CD4-positive, alpha-beta T cell treated with Interleukin-12 subunit alpha and Interleukin-12 subunit beta, for 1 hour (primary cell): Measurements from ENCODE around the gene ZBTB26.
A peak's percentile ranks its signal among the peaks of the same experiment; 100 is the strongest.
"Not testable (repeated sequence)": the region's sequence is repeated elsewhere in the genome, so short reads cannot be mapped to it uniquely, and the experiment has no call there.

Experiments
- DNase-seq: peaks from one replicate; pipeline ENCODE4 v3.0.0-alpha.2; 2020

The ZBTB26 gene

DNA sequence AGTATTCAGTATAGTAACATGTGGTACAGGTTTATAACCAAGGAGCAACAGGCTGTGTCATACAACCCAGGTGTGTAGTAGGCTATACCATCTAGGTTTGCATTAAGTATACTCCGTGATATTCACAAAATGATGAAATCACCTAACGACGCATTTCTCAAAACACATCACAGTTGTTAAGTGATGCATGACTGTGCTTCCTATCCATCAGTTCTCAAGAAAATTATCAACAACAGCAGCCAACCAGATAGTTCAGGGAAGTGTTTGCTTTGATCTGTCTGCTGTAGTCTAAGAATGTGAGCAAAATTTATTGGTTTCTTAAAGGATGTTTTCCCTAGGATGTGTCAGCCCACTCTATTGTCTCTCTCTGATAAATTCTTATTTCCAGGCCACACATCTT lies 7.4 kb downstream of the ZBTB26 start:
- no peak for DNase-seq

GRCh38 chr9:122922713-122923112 lies 8.6 kb downstream of the ZBTB26 start:
- DNase-seq: no peak

- DNase-seq: no peak
These were observed 13.0 kb downstream of the ZBTB26 start for GRCh38 chr9:122918310-122918709.

DNA sequence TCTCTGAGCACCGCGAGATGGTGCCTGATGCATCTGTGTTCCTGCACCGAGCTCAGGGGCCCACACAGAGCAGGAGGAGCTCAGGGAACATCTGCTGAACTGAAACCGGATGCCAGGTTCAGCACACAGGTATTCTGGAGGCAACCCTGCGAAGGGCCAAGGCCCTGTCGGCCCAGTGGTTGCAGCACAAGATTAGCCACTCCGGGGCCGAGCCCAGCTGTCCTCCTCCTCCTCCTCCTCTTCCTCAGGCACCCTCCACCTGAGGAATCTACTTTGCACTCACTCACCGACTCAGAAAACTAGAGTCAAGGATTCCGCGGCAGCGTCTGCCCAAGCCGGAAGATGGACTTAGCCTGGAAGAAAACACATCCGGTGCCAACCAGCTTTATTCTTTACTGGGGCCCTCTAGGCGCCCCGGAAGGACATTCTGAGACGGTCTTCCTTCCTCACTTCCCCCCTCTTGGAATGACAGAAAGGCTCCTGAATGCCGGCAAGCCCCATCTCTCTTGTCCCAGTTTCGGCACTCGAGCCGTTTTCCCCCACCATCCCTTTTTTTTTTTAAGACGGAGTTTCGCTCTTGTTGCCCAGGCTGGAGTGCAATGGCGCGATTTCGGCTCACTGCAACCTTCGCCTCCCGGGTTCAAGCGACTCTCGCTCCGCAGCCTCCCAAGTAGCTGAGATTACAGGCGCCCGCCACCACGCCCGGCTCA lies 18.2 kb downstream of the ZBTB26 start, which contains the start of gene ZBTB6:
Gene ZBTB6 (minus strand): TSS at position 360 of the 710 bp plus-strand sequence. CDS start 1,251 bp downstream, outside the sequence.
- DNase-seq: peak; percentile 75

DNA sequence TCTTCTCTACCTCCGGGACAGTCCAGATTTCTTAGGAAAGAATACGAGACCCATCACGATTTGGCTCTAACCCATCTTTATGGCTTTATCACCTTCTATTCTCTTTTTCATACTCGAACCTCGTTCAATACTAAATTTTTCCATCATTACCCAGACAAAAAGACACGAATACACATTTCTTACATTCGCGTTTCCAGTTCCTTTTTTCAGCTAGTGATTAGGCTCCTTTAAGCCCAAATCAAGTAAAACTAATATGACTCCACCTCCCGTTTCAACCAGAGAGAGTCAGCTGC lies 18.7 kb downstream of the ZBTB26 start:
- no peak for DNase-seq

- DNase-seq: not testable (repeated sequence)
These were observed 25.2 kb downstream of the ZBTB26 start for GRCh38 chr9:122906122-122906521.

DNA sequence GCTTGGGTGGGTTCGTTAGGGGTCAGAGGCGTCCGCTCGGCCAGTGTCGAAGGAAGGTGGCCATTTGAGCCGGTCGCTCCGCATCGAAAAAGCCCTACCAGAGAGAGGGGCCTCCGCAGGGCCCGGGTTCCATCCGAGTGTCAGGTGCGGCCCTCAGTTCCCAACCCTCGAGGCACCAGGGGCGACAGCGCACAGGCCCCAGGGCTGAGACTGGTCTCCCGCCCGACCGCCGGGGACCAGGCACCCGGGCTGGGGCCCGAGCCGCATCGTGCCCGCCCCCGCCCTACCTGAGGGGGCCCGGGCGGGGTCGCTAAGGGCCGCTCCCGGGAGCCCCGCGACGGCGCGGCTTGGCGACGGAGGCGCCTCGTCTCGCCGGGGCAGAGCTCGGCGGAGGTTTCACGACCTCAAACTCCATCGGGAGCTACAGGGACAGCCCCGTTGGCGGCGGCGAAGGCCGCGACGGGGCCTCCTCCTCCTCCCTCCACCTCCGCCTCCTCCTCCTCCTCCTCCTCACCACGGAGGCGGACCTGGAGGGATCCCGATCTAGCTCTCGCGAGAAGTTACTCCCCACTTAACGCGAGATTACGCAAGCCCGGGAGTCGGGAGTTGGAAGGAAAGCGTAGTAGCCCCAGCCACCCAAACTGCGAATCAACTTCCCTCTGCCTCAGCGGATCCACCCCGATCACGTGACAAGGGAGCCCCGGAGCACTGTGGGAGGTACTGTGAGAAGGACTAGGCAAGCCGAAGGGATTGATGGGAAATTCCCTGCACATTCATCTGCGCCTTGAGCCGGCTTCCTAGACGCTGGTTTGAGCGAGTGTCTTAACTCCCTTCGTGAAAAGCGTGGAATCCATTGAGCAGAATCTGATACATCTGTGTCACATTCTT lies 26.2 kb downstream of the ZBTB26 start, which contains the start of gene RC3H2:
Gene RC3H2 (minus strand): TSS at position 537 of the 888 bp plus-strand sequence. CDS start 7,850 bp downstream, outside the sequence.
- peak; percentile 99 for DNase-seq

DNA sequence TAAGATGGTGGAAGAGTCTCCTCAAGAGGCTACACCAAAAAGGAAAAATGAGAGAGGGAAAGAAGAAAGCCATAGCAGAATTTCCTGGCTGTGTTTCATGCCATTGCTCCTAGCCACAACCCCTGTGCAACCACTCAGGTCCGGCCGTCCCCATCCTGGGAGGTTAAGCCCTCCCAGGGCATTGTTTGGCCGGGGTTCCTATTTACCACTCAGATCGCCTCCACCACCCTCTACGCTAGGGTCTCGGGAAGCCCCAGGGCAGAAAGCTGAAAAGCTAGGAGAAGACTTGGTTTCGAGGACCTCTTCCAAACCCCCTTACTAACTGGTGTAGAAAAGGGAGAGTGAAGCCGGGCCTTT lies 26.9 kb downstream of the ZBTB26 start:
- peak; percentile 31 for DNase-seq

DNA sequence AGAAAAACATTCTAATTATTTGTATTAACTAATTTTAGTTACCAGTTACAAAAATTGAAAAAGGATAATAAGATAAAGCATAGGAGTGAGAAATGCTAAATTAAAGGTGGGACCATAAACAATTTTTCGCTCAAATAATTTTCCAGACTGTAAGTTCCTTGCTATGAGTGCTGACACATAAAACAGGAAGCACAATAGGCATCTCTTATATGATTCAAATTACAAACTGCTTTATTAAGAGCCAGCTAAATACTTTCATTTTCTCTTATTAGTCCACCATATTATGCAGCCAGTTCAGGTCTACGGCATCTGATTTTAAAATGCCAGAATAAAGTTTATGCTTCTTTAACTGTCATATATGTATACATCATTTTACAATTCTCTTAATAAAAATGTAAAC lies 30.5 kb downstream of the ZBTB26 start:
- peak; percentile 40 for DNase-seq

- no peak for DNase-seq
These were observed 33.3 kb downstream of the ZBTB26 start for GRCh38 chr9:122897969-122898368.

- DNase-seq: no peak
These were observed 42.8 kb downstream of the ZBTB26 start for GRCh38 chr9:122888480-122888879.

GRCh38 chr9:122883125-122883524 lies 48.2 kb downstream of the ZBTB26 start:
- DNase-seq: no peak

DNA sequence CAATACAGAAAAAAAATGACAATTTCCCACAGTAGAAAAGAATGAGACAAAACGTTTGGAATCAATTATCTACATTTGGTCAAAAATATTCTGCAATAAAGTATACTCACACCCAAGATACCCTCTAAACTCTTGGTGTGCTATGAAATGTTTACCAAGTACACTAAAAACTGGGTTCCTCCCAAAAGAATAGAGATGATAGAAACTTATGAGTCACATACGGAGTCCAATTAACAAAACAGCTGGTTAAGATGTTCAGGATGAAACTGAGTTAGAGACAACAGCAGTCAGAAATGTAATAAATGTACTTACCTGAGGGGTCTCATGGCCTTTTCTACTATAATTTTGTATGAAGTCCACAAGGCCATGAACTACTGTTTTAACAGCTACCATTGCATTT lies 51.9 kb downstream of the ZBTB26 start:
- no peak for DNase-seq

DNA sequence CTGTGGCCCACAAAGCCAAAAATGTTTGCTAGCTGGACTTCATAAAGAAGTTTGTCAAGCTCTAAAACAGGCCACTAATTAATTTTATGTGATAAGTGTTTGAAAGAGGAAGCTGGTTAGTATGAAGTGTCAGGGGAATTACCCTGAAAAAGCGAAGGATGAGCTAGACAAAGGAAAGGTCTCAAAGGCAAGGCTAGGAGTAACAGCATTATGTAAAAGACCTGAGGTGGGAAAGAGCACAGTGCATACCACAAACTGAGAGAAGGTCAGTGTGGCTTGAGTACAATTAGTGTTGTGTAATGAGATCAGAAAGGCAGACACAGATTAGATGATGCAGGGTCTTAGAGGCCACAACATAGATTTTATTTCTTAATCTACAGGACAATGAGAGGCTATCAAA lies 55.8 kb downstream of the ZBTB26 start:
- DNase-seq: no peak

- DNase-seq: not testable (repeated sequence)
These were observed 64.0 kb downstream of the ZBTB26 start for GRCh38 chr9:122867276-122867675.

DNA sequence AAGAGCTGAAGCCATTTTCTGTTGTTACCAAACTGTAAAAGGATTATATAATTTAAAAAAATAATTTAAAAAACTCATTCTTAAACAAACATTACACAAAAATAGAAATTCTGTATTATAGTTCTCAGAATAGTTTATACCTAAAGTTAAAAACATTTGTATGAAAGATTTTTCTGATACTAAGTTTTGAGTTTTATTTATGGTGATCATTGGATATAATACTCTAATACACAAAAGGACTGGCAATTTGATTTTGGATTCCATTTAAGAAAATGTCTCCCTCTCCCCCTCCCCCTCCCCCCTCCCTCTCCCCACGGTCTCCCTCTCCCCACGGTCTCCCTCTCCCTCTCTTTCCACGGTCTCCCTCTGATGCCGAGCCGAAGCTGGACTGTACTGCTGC lies 65.2 kb downstream of the ZBTB26 start:
- DNase-seq: no peak
